SK-N-SH (cell line): ENCODE results near the gene CFAP65. TPM values are rescaled to one million over a fixed set of nuclear protein-coding genes. Genes with fewer than 3 reads are reported as not detected.
A peak's percentile ranks its signal among the peaks of the same experiment; 100 is the strongest.

ENCODE experiments used
- CTCF ChIA-PET: fragments of 300-600, 350-600 bp; formaldehyde crosslinking; extraction: SDS; loops from one replicate; lab custom pipeline; 2021; lab: Yijun Ruan, JAX
- POLR2A ChIA-PET: fragments of 350-600 bp; sonication (Branson Sonifier 250); formaldehyde crosslinking; extraction: SDS; loops from one replicate; lab custom pipeline; 2020; ENCODE audit warnings: antibody characterized with exemption, inconsistent platforms; lab: Yijun Ruan, JAX
- DNase-seq: peaks from one replicate; pipeline ENCODE4 v3.0.0; 2012
- H2AFZ ChIP-seq: fragments of 200-600 bp; sonication (generic); 2 replicates; pipeline ENCODE4 v1.8.1; 2016; ENCODE audit warnings: antibody characterized with exemption, mild to moderate bottlenecking, low read depth
- H3F3A ChIP-seq: fragments of 200-600 bp; sonication (generic); replicated peaks from 2 replicates; pipeline ENCODE3; 2016; ENCODE audit warnings: antibody characterized with exemption, mild to moderate bottlenecking; ENCODE audit not compliant: insufficient read depth
- H3K27ac ChIP-seq, 2 experiments: fragments of 200-500 bp in 1 of 2; fragments of 200-600 bp in 1 of 2; sonication (Bioruptor generic) in 1 of 2; sonication (generic), shearing (Covaris generic) in 1 of 2; 2 replicates each; pipeline versions ENCODE4 v1.5.1 to v1.6.1; 2014 to 2016; ENCODE audit warnings: low read depth in 2 of 2, inconsistent platforms in 1 of 2, low read length in 1 of 2, mild to moderate bottlenecking in 1 of 2, mixed read lengths in 1 of 2
- H3K27me3 ChIP-seq: fragments of 200-600 bp; sonication (generic), shearing (Covaris generic); 2 replicates; pipeline ENCODE4 v1.6.1; 2016; ENCODE audit warnings: mixed run types; ENCODE audit not compliant: insufficient read depth
- H3K36me3 ChIP-seq, 2 experiments: fragments of 200-500 bp in 1 of 2; fragments of 200-600 bp in 1 of 2; sonication (Bioruptor generic) in 1 of 2; sonication (generic) in 1 of 2; replicated peaks in 1 of 2; 2 replicates each; pipeline versions ENCODE3 to v1.5.1; 2014 to 2016; ENCODE audit warnings: low read length in 1 of 2, mild to moderate bottlenecking in 1 of 2; ENCODE audit not compliant: insufficient read depth in 2 of 2, control insufficient read depth in 1 of 2
- H3K4me1 ChIP-seq, 2 experiments: fragments of 200-500 bp in 1 of 2; fragments of 200-600 bp in 1 of 2; sonication (Bioruptor generic) in 1 of 2; sonication (generic), shearing (Covaris generic) in 1 of 2; 2 replicates each; pipeline versions ENCODE4 v1.5.1 to v1.6.1; 2014 to 2016; ENCODE audit warnings: low read depth in 1 of 2, low read length in 1 of 2, mixed run types in 1 of 2; ENCODE audit not compliant: insufficient read depth in 2 of 2, control insufficient read depth in 1 of 2
- H3K4me2 ChIP-seq: fragments of 200-600 bp; sonication (generic), shearing (Covaris generic); 2 replicates; pipeline ENCODE4 v1.6.1; 2017; ENCODE audit warnings: mixed run types
- H3K4me3 ChIP-seq, 2 experiments: fragments of 200-500 bp in 1 of 2; fragments of 200-600 bp in 1 of 2; sonication (Bioruptor generic) in 1 of 2; sonication (generic), shearing (Covaris generic) in 1 of 2; 2 replicates each; pipeline versions ENCODE4 v1.5.1 to v1.8.1; 2014 to 2016; ENCODE audit warnings: low read depth in 2 of 2, inconsistent platforms in 1 of 2, low read length in 1 of 2, mild to moderate bottlenecking in 1 of 2, mixed read lengths in 1 of 2, moderate library complexity in 1 of 2
- H3K79me2 ChIP-seq: fragments of 200-600 bp; sonication (generic); 2 replicates; pipeline ENCODE4 v1.8.1; 2017; ENCODE audit warnings: mild to moderate bottlenecking; ENCODE audit not compliant: insufficient read depth
- H3K9ac ChIP-seq: fragments of 200-600 bp; sonication (generic); 2 replicates; pipeline ENCODE4 v1.6.1; 2017; ENCODE audit warnings: mixed run types
- H3K9me2 ChIP-seq: fragments of 200-600 bp; sonication (generic); 2 replicates; pipeline ENCODE4 v1.6.1; 2017; ENCODE audit warnings: mixed run types
- H3K9me3 ChIP-seq: fragments of 200-600 bp; sonication (generic); 2 replicates; pipeline ENCODE4 v1.6.1; 2017; ENCODE audit warnings: mixed run types, mild to moderate bottlenecking, moderate library complexity
- H4K20me1 ChIP-seq: fragments of 200-600 bp; sonication (generic); 2 replicates; pipeline ENCODE4 v1.6.1; 2017; ENCODE audit warnings: mild to moderate bottlenecking, mixed run types; ENCODE audit not compliant: insufficient read depth
- CHD2 ChIP-seq: fragments of 150-350 bp; IDR thresholded peaks from 2 replicates; pipeline ENCODE4 v1.6.1; 2018; ENCODE audit warnings: low read length; ENCODE audit not compliant: partially characterized antibody
- ELF1 ChIP-seq: IDR thresholded peaks from 2 replicates; pipeline ENCODE4 v1.4.0; 2012
- EP300 ChIP-seq, 2 experiments: IDR thresholded peaks; 2 replicates each; pipeline versions ENCODE4 v1.4.0 to v1.6.1; 2012; ENCODE audit warnings: borderline replicate concordance in 1 of 2, low read depth in 1 of 2, low read length in 1 of 2
- EZH2phosphoT487 ChIP-seq: fragments of 200-600 bp; sonication (generic); IDR thresholded peaks from 2 replicates; pipeline ENCODE4 v1.6.1; 2017; ENCODE audit warnings: low read depth, mixed run types, mild to moderate bottlenecking, antibody characterized with exemption, moderate library complexity, borderline replicate concordance
- FOSL2 ChIP-seq: IDR thresholded peaks from 2 replicates; pipeline ENCODE4 v1.4.0; 2012; ENCODE audit warnings: low read depth, mild to moderate bottlenecking, moderate library complexity, borderline replicate concordance
- GATA2 ChIP-seq: sonication (generic); formaldehyde crosslinking; IDR thresholded peaks from 2 replicates; pipeline ENCODE4 v1.5.0; 2020; ENCODE audit warnings: mild to moderate bottlenecking, missing genetic modification reagents
- MEF2A ChIP-seq: IDR thresholded peaks from 2 replicates; pipeline ENCODE4 v1.4.0; 2012; ENCODE audit warnings: low read depth, borderline replicate concordance
- MXI1 ChIP-seq: IDR thresholded peaks from 2 replicates; pipeline ENCODE4 v1.6.1; 2012; ENCODE audit warnings: mild to moderate bottlenecking, low read depth, low read length, improper control_type of control experiment
- NFIC ChIP-seq: IDR thresholded peaks from 2 replicates; pipeline ENCODE4 v1.4.0; 2012; ENCODE audit warnings: borderline replicate concordance
- NRF1 ChIP-seq: IDR thresholded peaks from 2 replicates; pipeline ENCODE4 v1.6.1; 2012; ENCODE audit warnings: low read depth, mild to moderate bottlenecking, low read length
- POLR2AphosphoS5 ChIP-seq: IDR thresholded peaks from 2 replicates; pipeline ENCODE4 v1.6.1; 2012; ENCODE audit warnings: low read depth, low read length
- RAD21 ChIP-seq: IDR thresholded peaks from 2 replicates; pipeline ENCODE4 v1.6.1; 2012; ENCODE audit warnings: mild to moderate bottlenecking, low read length
- RCOR1 ChIP-seq: fragments of 150-350 bp; IDR thresholded peaks from 2 replicates; pipeline ENCODE4 v1.6.1; 2017; ENCODE audit warnings: antibody characterized with exemption, low read length
- RFX5 ChIP-seq: IDR thresholded peaks from 2 replicates; pipeline ENCODE4 v1.6.1; 2012; ENCODE audit warnings: mild to moderate bottlenecking, improper control_type of control experiment, low read length
- RXRA ChIP-seq: IDR thresholded peaks from 2 replicates; pipeline ENCODE4 v1.4.0; 2012; ENCODE audit warnings: low read depth, mild to moderate bottlenecking, borderline replicate concordance
- SMC3 ChIP-seq: IDR thresholded peaks from 2 replicates; pipeline ENCODE4 v1.6.1; 2012; ENCODE audit warnings: low read depth, low read length, improper control_type of control experiment
- TAF1 ChIP-seq: IDR thresholded peaks from 2 replicates; pipeline ENCODE4 v1.6.1; 2012; ENCODE audit warnings: low read depth, mild to moderate bottlenecking, low read length, moderate library complexity, borderline replicate concordance
- TCF12 ChIP-seq: IDR thresholded peaks from 2 replicates; pipeline ENCODE4 v1.4.0; 2012
- TEAD4 ChIP-seq: IDR thresholded peaks from 2 replicates; pipeline ENCODE4 v1.4.0; 2012; ENCODE audit warnings: mild to moderate bottlenecking, borderline replicate concordance; ENCODE audit not compliant: insufficient read depth
- YY1 ChIP-seq: IDR thresholded peaks from 2 replicates; pipeline ENCODE4 v1.4.0; 2012; ENCODE audit warnings: low read depth, mild to moderate bottlenecking
- WGBS: methylation state at CpG from one replicate; pipeline ENCODE4 v1.1.6; 2017; ENCODE audit warnings: low lambda C conversion rate; 5-methylcytosine and 5-hydroxymethylcytosine counted together
- polyA plus RNA-seq, 3 experiments: library from polyadenylated mRNA; depleted of rRNA; stranded (reverse); fragments of >200 nt; gene quantifications; 2 replicates each; pipeline ENCODE4 v1.2.3, GENCODE V29; 2012
- TF ChIP-seq, protein P1 (sequence below): fragments of 150-350 bp; IDR thresholded peaks from 2 replicates; pipeline ENCODE4 v1.6.1; 2016; ENCODE audit warnings: mild to moderate bottlenecking, low read depth, low read length
- TF ChIP-seq, protein P2 (sequence below): IDR thresholded peaks from 2 replicates; pipeline ENCODE4 v1.4.0; 2012; ENCODE audit warnings: low read depth
- TF ChIP-seq, protein P3 (sequence below): IDR thresholded peaks from 2 replicates; pipeline ENCODE4; 2012
- TF ChIP-seq, protein P4 (sequence below): IDR thresholded peaks from 2 replicates; pipeline ENCODE4 v1.4.0; 2012; ENCODE audit warnings: low read depth, borderline replicate concordance

Gene CFAP65
- polyA plus RNA-seq, 1 of the 3 experiments (the other 2 are of a cell fraction), result 0.95 TPM

DNA sequence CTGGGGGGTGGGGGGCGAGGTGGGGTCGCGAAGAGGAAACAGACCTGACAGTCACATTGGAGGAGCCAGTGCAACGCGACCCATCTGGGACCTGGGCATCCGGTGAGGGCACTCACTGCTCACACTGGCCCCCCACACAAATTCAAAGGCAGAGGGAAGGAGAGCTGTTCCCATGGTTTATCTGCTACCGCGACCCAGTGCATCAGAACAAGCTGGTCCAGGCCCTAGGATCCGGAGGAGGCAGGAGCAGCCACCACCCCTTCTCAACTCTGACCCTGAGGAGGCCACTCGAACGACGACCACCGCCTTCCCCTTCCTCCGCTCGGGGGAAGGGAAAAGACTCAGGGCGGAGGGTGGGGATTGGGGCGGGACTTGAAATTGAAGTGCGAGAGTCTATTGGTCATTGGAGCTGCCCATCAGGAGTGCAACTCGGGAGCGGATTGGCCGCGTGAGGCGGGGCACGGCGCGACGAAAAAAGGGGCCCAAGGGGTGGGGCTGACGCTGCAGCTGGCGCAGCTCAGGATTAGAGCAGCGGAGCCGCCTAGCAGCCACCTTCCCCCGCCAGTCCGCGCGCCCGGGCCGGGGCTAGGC, 82.1 kb downstream of the CFAP65 start, which contains the start of gene CDK5R2:
CDK5R2 (plus strand) TSS at position 526 of the 591 bp plus-strand sequence. CDS start 155 bp downstream, outside the sequence.
- 0% methylated on average over 22 of the region's 37 CpGs for WGBS
- peaks cover 8 to 47% of the 10 kb centered on the region in 2 experiments; a peak in 2 of 4 replicates for H3K4me1 ChIP-seq
- ChIA-PET CTCF (interaction anchor here (0.9 to 13.5 kb wide), 10 partner anchors 20 to 102 kb away, joined by 3 to 208 read pairs (median 4); partner anchors contain the start of gene FEV), POLR2A (interaction anchor here (0.6 to 2.1 kb wide), 4 partner anchors 26 to 102 kb away, joined by 4 to 11 read pairs (median 6); partner anchors contain the start of gene FEV)
- H3K9me2 ChIP-seq, result no peaks in the 10 kb centered on the region
- peaks cover 41% of the 10 kb centered on the region for H3K27me3 ChIP-seq
- peak within 1 kb of the TSS; percentile 63; the same call in 1 of the 2 replicates for H2AFZ ChIP-seq
- no peaks in the 10 kb centered on the region for H3K79me2 ChIP-seq
- peak; percentile 76 for TF ChIP-seq CHD2
- no peak for TF ChIP-seq FOSL2
- TF ChIP-seq, protein P1, sequence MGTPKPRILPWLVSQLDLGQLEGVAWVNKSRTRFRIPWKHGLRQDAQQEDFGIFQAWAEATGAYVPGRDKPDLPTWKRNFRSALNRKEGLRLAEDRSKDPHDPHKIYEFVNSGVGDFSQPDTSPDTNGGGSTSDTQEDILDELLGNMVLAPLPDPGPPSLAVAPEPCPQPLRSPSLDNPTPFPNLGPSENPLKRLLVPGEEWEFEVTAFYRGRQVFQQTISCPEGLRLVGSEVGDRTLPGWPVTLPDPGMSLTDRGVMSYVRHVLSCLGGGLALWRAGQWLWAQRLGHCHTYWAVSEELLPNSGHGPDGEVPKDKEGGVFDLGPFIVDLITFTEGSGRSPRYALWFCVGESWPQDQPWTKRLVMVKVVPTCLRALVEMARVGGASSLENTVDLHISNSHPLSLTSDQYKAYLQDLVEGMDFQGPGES, result peak; percentile 34; the same call in 1 of the 2 replicates
- TF ChIP-seq EP300 (IDR thresholded peaks at IDR 0.05; ENCODE audit: borderline replicate concordance in 1 of 2, low read depth in 1 of 2, low read length in 1 of 2), result peak in 1 of 2 experiments; percentile 32; a peak in 1 of 4 replicates
- TF ChIP-seq, protein P2, sequence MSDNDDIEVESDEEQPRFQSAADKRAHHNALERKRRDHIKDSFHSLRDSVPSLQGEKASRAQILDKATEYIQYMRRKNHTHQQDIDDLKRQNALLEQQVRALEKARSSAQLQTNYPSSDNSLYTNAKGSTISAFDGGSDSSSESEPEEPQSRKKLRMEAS, result 0 out of 2 replicates have a peak, but pooled peaks have one; percentile 38
- no peak for TF ChIP-seq NFIC
- peak; percentile 48; the same call in 1 of the 2 replicates for TF ChIP-seq NRF1
- TF ChIP-seq, protein P3, sequence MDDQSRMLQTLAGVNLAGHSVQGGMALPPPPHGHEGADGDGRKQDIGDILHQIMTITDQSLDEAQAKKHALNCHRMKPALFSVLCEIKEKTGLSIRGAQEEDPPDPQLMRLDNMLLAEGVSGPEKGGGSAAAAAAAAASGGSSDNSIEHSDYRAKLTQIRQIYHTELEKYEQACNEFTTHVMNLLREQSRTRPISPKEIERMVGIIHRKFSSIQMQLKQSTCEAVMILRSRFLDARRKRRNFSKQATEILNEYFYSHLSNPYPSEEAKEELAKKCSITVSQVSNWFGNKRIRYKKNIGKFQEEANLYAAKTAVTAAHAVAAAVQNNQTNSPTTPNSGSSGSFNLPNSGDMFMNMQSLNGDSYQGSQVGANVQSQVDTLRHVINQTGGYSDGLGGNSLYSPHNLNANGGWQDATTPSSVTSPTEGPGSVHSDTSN, result peak; percentile 99
- no peaks in the 10 kb centered on the region for H3K36me3 ChIP-seq
- DNase-seq, result peak; percentile 98
- H3K4me2 ChIP-seq, result peak within 1 kb of the TSS; percentile 75
- peaks cover 5% of the 10 kb centered on the region for H3F3A ChIP-seq
- peak within 1 kb of the TSS; percentile 60 to 63 for H3K4me3 ChIP-seq
- H4K20me1 ChIP-seq, result no peaks in the 10 kb centered on the region
- peak within 1 kb of the TSS in 1 of 2 experiments; percentile 94; a peak in 2 of 4 replicates for H3K27ac ChIP-seq
- H3K9ac ChIP-seq, result peak within 1 kb of the TSS; percentile 23; the same call in 1 of the 2 replicates
- no peaks in the 10 kb centered on the region for H3K9me3 ChIP-seq

DNA sequence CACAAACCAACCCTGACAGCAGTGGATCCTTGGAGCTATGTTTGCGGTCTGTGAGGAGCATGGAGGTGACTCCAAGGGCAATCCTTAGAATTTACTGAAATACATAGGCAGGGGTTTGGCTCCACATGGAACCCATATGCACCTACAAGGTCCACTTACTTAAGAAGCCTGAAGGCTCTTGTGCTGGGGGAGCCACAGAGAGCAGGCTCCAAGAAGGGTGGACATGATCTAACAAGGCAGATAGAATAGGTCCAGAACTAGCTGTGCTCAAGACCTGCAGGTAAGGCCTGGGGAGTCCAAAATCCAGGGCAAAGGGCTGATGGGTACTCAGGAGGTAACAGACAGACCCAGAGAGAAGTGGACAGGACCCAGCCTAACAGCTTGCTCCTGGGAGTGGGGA, 83.0 kb downstream of the CFAP65 start:
- H3K9ac ChIP-seq, result no peak overlapping the region
- no peak for TF ChIP-seq RXRA
- TF ChIP-seq, protein P4, sequence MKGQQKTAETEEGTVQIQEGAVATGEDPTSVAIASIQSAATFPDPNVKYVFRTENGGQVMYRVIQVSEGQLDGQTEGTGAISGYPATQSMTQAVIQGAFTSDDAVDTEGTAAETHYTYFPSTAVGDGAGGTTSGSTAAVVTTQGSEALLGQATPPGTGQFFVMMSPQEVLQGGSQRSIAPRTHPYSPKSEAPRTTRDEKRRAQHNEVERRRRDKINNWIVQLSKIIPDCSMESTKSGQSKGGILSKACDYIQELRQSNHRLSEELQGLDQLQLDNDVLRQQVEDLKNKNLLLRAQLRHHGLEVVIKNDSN, result no peak
- TF ChIP-seq MEF2A, result no peak
- TF ChIP-seq RAD21, result no peak
- no peak for TF ChIP-seq EZH2phosphoT487
- TF ChIP-seq RFX5, result no peak
- TF ChIP-seq TCF12, result no peak
- no peak for TF ChIP-seq TAF1
- TF ChIP-seq TEAD4, result no peak
- TF ChIP-seq NFIC, result no peak
- no peak for TF ChIP-seq GATA2 (CRISPR knock-in tag)
- TF ChIP-seq RCOR1, result no peak
- no peak for TF ChIP-seq SMC3
- TF ChIP-seq POLR2AphosphoS5, result no peak
- TF ChIP-seq ELF1, result no peak
- TF ChIP-seq YY1, result no peak
- TF ChIP-seq, protein P2, result no peak
- no peak for TF ChIP-seq MXI1

More for the DNA sequence above, 83.0 kb downstream of the CFAP65 start:
- no peaks in the 10 kb centered on the region for H3F3A ChIP-seq
- peak overlapping the region in 1 of 2 experiments; percentile 63; a peak in 1 of 4 replicates for H3K4me3 ChIP-seq
- H3K9me3 ChIP-seq, result no peaks in the 10 kb centered on the region
- H3K27me3 ChIP-seq, result peaks cover 41% of the 10 kb centered on the region
- WGBS, result 0% methylated on average over 1 of the region's 1 CpG
- no peak overlapping the region for H3K4me2 ChIP-seq
- no peak overlapping the region; a peak in 1 of 4 replicates for H3K27ac ChIP-seq
- no peak for DNase-seq
- no peaks in the 10 kb centered on the region for H3K9me2 ChIP-seq
- H3K36me3 ChIP-seq, result no peaks in the 10 kb centered on the region
- POLR2A ChIA-PET, result interaction anchor here (2.1 kb wide), 1 partner anchor 60 kb away, joined by 9 read pairs; no protein-coding TSS in a partner anchor
- CTCF ChIA-PET, result interaction anchor here (0.9 to 13.5 kb wide), 11 partner anchors 19 to 196 kb away, joined by 3 to 208 read pairs (median 3); partner anchors contain the start of gene FEV
- peaks cover 0 to 37% of the 10 kb centered on the region in 2 experiments; a peak in 1 of 4 replicates for H3K4me1 ChIP-seq
- H4K20me1 ChIP-seq, result no peaks in the 10 kb centered on the region
- no peak overlapping the region for H2AFZ ChIP-seq
- H3K79me2 ChIP-seq, result no peaks in the 10 kb centered on the region
